ENCODE measurements around the gene S100A9.

The S100A9 gene

GRCh38 chr1:153368495-153368894 lies 10.8 kb downstream of the S100A9 start:
- no peak for ATAC-seq
- TF ChIP-seq PPARA (CRISPR knock-in tag; IDR thresholded peaks at IDR 0.05; ENCODE audit: borderline replicate concordance): no peak
- TF ChIP-seq ESRRG (CRISPR knock-in tag; IDR thresholded peaks at IDR 0.05): no peak
- TF ChIP-seq ZC3H10 (CRISPR knock-in tag; IDR thresholded peaks at IDR 0.05): no peak
- TF ChIP-seq SNAI2 (CRISPR knock-in tag; IDR thresholded peaks at IDR 0.05): no peak

DNA sequence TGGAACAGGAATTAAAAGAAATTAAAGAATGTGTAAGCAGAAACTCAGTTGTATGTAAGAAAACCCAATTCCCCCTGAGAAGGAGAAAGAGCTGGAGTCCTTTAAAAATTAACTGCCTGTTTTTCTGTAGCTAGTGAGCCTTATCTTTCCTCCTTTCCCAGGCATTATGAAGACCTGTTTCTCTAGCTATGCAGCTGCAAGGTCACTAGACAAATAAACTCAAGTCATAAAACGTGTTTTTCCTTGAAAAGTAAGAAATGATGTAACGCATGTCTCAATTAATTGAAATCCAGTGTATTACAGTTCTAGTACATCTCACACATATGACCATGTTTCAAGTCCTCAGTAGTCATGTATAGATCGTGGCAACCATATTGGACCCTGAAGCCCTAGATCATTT lies 12.5 kb downstream of the S100A9 start:
- no peak for TF ChIP-seq OSR1 (CRISPR knock-in tag; IDR thresholded peaks at IDR 0.05)
- no peak for TF ChIP-seq ZNF565 (CRISPR knock-in tag; conservative IDR thresholded peaks at IDR 0.05; ENCODE audit: low read depth)
- no peak for TF ChIP-seq BACH2 (CRISPR knock-in tag; IDR thresholded peaks at IDR 0.05; ENCODE audit: borderline replicate concordance)
- TF ChIP-seq, protein P1, sequence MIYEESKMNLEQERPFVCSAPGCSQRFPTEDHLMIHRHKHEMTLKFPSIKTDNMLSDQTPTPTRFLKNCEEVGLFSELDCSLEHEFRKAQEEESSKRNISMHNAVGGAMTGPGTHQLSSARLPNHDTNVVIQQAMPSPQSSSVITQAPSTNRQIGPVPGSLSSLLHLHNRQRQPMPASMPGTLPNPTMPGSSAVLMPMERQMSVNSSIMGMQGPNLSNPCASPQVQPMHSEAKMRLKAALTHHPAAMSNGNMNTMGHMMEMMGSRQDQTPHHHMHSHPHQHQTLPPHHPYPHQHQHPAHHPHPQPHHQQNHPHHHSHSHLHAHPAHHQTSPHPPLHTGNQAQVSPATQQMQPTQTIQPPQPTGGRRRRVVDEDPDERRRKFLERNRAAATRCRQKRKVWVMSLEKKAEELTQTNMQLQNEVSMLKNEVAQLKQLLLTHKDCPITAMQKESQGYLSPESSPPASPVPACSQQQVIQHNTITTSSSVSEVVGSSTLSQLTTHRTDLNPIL (CRISPR knock-in tag; IDR thresholded peaks at IDR 0.05; ENCODE audit: low read depth): no peak
- TF ChIP-seq ESRRG (CRISPR knock-in tag; IDR thresholded peaks at IDR 0.05): no peak
- ATAC-seq: no peak

DNA sequence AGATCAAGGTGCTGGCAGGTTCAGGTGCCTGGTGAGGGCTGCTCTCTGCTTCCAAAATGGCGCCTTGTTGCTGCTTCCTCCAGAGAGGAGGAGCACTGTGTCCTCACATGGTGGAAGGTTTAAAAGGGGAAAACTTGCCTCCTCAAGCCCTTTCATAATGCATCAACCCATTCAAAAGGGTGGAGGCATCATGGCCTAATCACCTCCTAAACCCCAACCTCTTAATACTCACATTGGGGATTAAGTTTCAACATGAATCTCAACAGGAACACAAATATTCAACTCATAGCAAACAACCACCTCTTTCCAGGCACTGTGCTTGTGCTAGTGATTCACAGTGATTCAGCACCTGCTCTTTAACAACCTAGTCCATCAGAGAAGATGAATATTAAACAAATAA lies 13.6 kb downstream of the S100A9 start:
- TF ChIP-seq, protein P2, sequence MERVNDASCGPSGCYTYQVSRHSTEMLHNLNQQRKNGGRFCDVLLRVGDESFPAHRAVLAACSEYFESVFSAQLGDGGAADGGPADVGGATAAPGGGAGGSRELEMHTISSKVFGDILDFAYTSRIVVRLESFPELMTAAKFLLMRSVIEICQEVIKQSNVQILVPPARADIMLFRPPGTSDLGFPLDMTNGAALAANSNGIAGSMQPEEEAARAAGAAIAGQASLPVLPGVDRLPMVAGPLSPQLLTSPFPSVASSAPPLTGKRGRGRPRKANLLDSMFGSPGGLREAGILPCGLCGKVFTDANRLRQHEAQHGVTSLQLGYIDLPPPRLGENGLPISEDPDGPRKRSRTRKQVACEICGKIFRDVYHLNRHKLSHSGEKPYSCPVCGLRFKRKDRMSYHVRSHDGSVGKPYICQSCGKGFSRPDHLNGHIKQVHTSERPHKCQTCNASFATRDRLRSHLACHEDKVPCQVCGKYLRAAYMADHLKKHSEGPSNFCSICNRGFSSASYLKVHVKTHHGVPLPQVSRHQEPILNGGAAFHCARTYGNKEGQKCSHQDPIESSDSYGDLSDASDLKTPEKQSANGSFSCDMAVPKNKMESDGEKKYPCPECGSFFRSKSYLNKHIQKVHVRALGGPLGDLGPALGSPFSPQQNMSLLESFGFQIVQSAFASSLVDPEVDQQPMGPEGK (CRISPR knock-in tag; IDR thresholded peaks at IDR 0.05; ENCODE audit: borderline replicate concordance): no peak
- TF ChIP-seq TOX (CRISPR knock-in tag; IDR thresholded peaks at IDR 0.05; ENCODE audit: borderline replicate concordance): no peak
- TF ChIP-seq GLIS3 (CRISPR knock-in tag; IDR thresholded peaks at IDR 0.05): no peak
- TF ChIP-seq, protein P3, sequence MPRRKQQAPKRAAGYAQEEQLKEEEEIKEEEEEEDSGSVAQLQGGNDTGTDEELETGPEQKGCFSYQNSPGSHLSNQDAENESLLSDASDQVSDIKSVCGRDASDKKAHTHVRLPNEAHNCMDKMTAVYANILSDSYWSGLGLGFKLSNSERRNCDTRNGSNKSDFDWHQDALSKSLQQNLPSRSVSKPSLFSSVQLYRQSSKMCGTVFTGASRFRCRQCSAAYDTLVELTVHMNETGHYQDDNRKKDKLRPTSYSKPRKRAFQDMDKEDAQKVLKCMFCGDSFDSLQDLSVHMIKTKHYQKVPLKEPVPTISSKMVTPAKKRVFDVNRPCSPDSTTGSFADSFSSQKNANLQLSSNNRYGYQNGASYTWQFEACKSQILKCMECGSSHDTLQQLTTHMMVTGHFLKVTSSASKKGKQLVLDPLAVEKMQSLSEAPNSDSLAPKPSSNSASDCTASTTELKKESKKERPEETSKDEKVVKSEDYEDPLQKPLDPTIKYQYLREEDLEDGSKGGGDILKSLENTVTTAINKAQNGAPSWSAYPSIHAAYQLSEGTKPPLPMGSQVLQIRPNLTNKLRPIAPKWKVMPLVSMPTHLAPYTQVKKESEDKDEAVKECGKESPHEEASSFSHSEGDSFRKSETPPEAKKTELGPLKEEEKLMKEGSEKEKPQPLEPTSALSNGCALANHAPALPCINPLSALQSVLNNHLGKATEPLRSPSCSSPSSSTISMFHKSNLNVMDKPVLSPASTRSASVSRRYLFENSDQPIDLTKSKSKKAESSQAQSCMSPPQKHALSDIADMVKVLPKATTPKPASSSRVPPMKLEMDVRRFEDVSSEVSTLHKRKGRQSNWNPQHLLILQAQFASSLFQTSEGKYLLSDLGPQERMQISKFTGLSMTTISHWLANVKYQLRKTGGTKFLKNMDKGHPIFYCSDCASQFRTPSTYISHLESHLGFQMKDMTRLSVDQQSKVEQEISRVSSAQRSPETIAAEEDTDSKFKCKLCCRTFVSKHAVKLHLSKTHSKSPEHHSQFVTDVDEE (CRISPR knock-in tag; IDR thresholded peaks at IDR 0.05): no peak
- no peak for TF ChIP-seq PPARA (CRISPR knock-in tag; IDR thresholded peaks at IDR 0.05; ENCODE audit: borderline replicate concordance)
- no peak for TF ChIP-seq ZNF8 (CRISPR knock-in tag; IDR thresholded peaks at IDR 0.05)
- no peak for TF ChIP-seq CSDC2 (CRISPR knock-in tag; IDR thresholded peaks at IDR 0.05)
- no peak for TF ChIP-seq POU6F1 (CRISPR knock-in tag; IDR thresholded peaks at IDR 0.05; ENCODE audit: borderline replicate concordance, low read depth)
- TF ChIP-seq ZC3H10 (CRISPR knock-in tag; IDR thresholded peaks at IDR 0.05): no peak
- no peak for ATAC-seq

DNA sequence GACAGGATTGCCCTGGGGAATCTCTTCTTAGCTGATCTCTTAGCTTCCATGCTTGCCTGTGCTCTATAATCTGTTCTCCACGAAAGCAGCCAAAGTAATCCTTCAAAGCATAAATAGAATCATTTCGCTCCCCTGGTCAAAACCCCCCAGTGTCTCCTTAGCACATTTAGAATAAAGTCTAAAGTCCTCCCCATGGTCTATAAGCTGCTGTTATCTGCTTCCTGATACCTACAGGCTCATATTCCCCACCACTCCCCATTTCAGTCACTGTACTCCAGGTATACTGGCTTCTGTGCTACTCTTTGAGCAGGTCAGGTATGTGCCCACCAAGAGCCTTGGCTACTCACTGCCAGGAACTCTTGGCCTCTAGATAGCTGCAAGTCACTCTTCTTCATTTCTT lies 14.9 kb downstream of the S100A9 start:
- no peak for ATAC-seq
- TF ChIP-seq SNAI2 (CRISPR knock-in tag; IDR thresholded peaks at IDR 0.05): no peak
- no peak for TF ChIP-seq ZFP3 (CRISPR knock-in tag; IDR thresholded peaks at IDR 0.05)
- TF ChIP-seq, protein P3 (CRISPR knock-in tag; IDR thresholded peaks at IDR 0.05): no peak
- TF ChIP-seq, protein P2 (CRISPR knock-in tag; IDR thresholded peaks at IDR 0.05; ENCODE audit: borderline replicate concordance): no peak
- TF ChIP-seq ZNF8 (CRISPR knock-in tag; IDR thresholded peaks at IDR 0.05): no peak
- no peak for TF ChIP-seq CSDC2 (CRISPR knock-in tag; IDR thresholded peaks at IDR 0.05)
- TF ChIP-seq ISL1 (CRISPR knock-in tag; IDR thresholded peaks at IDR 0.05): no peak
- TF ChIP-seq TOX (CRISPR knock-in tag; IDR thresholded peaks at IDR 0.05; ENCODE audit: borderline replicate concordance): no peak
- no peak for TF ChIP-seq ESRRG (CRISPR knock-in tag; IDR thresholded peaks at IDR 0.05)
- no peak for TF ChIP-seq ARNTL (CRISPR knock-in tag; IDR thresholded peaks at IDR 0.05; ENCODE audit: borderline replicate concordance, low read depth)
- TF ChIP-seq ZC3H10 (CRISPR knock-in tag; IDR thresholded peaks at IDR 0.05): no peak
- TF ChIP-seq POU6F1 (CRISPR knock-in tag; IDR thresholded peaks at IDR 0.05; ENCODE audit: borderline replicate concordance, low read depth): no peak
- TF ChIP-seq, protein P4, sequence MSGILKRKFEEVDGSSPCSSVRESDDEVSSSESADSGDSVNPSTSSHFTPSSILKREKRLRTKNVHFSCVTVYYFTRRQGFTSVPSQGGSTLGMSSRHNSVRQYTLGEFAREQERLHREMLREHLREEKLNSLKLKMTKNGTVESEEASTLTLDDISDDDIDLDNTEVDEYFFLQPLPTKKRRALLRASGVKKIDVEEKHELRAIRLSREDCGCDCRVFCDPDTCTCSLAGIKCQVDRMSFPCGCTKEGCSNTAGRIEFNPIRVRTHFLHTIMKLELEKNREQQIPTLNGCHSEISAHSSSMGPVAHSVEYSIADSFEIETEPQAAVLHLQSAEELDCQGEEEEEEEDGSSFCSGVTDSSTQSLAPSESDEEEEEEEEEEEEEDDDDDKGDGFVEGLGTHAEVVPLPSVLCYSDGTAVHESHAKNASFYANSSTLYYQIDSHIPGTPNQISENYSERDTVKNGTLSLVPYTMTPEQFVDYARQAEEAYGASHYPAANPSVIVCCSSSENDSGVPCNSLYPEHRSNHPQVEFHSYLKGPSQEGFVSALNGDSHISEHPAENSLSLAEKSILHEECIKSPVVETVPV (CRISPR knock-in tag; IDR thresholded peaks at IDR 0.05): no peak
- TF ChIP-seq GLIS3 (CRISPR knock-in tag; IDR thresholded peaks at IDR 0.05): no peak

All from SK-N-SH treated with all-trans-retinoic acid at 6 μM for 48 hours (cell line).